Esophagus squamous epithelium (tissue), 4 donors: ENCODE measurements around the gene FGF18.

Source experiments
- POLR2A ChIP-seq, 4 donors: fragments of 450-650 bp; IDR thresholded peaks; one replicate each; pipeline ENCODE4 v1.6.1; 2017; ENCODE audit warnings: antibody characterized with exemption in 4 of 4, mild to moderate bottlenecking in 4 of 4, moderate library complexity in 3 of 4
- TF ChIP-seq, protein P1 (sequence below), 6 experiments: fragments of 450-650 bp in 4 of 6; fragments of 200-600 bp in 2 of 6; sonication (generic) in 2 of 6; IDR thresholded peaks; one replicate each; pipeline ENCODE4 v1.5.1; 2016 to 2019; ENCODE audit warnings: antibody characterized with exemption in 6 of 6, mild to moderate bottlenecking in 4 of 6, moderate library complexity in 4 of 6

DNA sequence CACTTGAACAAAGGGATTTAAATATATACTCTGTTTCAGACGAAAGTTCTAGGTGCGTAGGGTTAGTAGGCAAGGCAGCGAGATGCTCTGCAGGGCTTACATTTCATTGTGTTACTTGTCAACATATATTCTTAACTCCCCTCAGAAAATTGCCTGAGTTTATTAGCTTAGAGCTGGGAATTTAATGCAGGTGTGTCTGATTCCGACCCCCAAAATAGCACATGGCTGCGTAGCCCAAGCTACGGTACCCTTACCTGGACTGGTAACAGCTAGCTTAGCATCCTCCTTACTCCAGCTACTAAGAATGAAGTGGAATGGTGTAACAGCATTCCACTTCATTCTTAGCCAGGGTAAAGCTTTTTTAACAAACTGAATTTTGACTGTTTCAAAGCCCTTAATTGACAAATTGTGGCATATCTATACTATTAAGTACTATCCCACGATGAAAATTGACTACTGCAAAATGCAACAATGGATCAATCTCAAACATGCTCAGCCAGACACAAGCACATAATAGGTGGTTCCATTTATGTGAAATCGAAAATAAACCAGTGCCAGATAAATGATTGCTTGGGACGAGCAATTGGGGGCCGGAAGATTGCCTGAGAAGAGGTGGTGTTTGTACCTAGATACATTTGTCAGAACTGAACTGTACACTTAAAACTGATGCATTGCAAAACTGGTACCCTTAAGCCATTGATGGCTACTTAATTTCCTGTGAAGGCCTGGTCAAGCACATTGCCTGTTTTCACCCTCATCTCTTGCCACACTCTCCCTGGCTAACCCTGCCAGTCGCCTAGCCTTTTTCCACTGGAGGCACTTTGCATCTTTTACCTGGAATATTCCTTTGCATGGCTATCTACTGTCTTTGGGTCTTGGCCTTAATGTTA lies 3.0 kb upstream of the FGF18 start:
- TF ChIP-seq, protein P1, sequence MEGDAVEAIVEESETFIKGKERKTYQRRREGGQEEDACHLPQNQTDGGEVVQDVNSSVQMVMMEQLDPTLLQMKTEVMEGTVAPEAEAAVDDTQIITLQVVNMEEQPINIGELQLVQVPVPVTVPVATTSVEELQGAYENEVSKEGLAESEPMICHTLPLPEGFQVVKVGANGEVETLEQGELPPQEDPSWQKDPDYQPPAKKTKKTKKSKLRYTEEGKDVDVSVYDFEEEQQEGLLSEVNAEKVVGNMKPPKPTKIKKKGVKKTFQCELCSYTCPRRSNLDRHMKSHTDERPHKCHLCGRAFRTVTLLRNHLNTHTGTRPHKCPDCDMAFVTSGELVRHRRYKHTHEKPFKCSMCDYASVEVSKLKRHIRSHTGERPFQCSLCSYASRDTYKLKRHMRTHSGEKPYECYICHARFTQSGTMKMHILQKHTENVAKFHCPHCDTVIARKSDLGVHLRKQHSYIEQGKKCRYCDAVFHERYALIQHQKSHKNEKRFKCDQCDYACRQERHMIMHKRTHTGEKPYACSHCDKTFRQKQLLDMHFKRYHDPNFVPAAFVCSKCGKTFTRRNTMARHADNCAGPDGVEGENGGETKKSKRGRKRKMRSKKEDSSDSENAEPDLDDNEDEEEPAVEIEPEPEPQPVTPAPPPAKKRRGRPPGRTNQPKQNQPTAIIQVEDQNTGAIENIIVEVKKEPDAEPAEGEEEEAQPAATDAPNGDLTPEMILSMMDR (IDR thresholded peaks at IDR 0.05), result no peak
- no peak for TF ChIP-seq POLR2A (IDR thresholded peaks at IDR 0.05)
